Brain microvascular endothelial cell (primary cell): Measurements from ENCODE around the gene CERS6.
A peak's percentile ranks its signal among the peaks of the same experiment; 100 is the strongest.

ENCODE experiments used
- DNase-seq: peaks from one replicate; pipeline ENCODE4 v3.0.0-alpha.2; 2020
- H3K27ac ChIP-seq: fragments of 250-450 bp; sonication (Bioruptor Pico); 2 replicates; pipeline ENCODE4 v1.5.1; 2020; ENCODE audit warnings: mild to moderate bottlenecking, moderate library complexity
- H3K27me3 ChIP-seq: fragments of 250-450 bp; sonication (Bioruptor Pico); replicated peaks from 2 replicates; pipeline ENCODE4 v1.5.1; 2020; ENCODE audit warnings: mild to moderate bottlenecking
- H3K36me3 ChIP-seq: fragments of 250-450 bp; sonication (Bioruptor Pico); replicated peaks from 2 replicates; pipeline ENCODE4 v1.5.1; 2020; ENCODE audit warnings: mild to moderate bottlenecking
- H3K4me3 ChIP-seq: 2 replicates; pipeline ENCODE4 v1.5.1; 2011; ENCODE audit warnings: low read depth, mild to moderate bottlenecking, control low read depth, low read length, moderate library complexity
- in situ Hi-C: cut with HindIII; loops from 2 replicates; pipeline ENCODE4 v1.10.0; 2017; ENCODE audit warnings: low sequenced_read_pairs, low pct_ligation_motif_present
- TF ChIP-seq, protein P1 (sequence below): IDR thresholded peaks from 2 replicates; pipeline ENCODE4 v1.5.1; 2011; ENCODE audit warnings: low read depth, mild to moderate bottlenecking, moderate library complexity, low read length, control low read depth, inconsistent platforms; ENCODE audit errors: missing control alignments

CERS6 gene

DNA sequence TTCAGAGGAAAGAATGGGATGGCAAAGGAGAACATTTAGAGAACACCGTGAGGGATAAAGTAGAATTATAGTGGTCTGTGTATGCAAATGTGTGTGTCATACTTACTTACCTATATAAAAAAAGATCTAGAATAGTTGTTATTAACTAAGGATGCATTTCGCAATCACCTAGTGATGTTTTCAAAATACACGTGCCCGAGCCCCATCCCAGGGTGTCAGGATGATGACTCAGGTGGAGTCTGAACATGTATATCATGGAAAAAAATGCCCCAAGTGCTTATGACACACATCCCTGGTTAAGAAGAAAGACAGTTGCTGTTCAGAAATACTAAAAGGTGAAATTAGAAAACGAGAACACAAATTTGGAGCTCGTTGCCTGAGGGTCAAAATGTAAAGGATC lies 109.0 kb downstream of the CERS6 start:
- H3K36me3 ChIP-seq, result no peaks in the 10 kb centered on the region
- in situ Hi-C loops, result no loop called here
- TF ChIP-seq, protein P1, sequence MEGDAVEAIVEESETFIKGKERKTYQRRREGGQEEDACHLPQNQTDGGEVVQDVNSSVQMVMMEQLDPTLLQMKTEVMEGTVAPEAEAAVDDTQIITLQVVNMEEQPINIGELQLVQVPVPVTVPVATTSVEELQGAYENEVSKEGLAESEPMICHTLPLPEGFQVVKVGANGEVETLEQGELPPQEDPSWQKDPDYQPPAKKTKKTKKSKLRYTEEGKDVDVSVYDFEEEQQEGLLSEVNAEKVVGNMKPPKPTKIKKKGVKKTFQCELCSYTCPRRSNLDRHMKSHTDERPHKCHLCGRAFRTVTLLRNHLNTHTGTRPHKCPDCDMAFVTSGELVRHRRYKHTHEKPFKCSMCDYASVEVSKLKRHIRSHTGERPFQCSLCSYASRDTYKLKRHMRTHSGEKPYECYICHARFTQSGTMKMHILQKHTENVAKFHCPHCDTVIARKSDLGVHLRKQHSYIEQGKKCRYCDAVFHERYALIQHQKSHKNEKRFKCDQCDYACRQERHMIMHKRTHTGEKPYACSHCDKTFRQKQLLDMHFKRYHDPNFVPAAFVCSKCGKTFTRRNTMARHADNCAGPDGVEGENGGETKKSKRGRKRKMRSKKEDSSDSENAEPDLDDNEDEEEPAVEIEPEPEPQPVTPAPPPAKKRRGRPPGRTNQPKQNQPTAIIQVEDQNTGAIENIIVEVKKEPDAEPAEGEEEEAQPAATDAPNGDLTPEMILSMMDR, result no peak
- H3K27ac ChIP-seq, result no peak overlapping the region
- H3K4me3 ChIP-seq, result no peak overlapping the region
- H3K27me3 ChIP-seq, result no peaks in the 10 kb centered on the region
- DNase-seq, result peak; percentile 41

GRCh38 chr2:168565512-168565911 lies 109.4 kb downstream of the CERS6 start:
- Histone ChIP-seq H3K36me3 (no peaks in the 10 kb centered on the region), H3K27me3 (no peaks in the 10 kb centered on the region), H3K27ac (no peak overlapping the region), H3K4me3 (no peak overlapping the region)
- no peak for DNase-seq
- in situ Hi-C loops, result no loop called here
- TF ChIP-seq, protein P1, result no peak

DNA sequence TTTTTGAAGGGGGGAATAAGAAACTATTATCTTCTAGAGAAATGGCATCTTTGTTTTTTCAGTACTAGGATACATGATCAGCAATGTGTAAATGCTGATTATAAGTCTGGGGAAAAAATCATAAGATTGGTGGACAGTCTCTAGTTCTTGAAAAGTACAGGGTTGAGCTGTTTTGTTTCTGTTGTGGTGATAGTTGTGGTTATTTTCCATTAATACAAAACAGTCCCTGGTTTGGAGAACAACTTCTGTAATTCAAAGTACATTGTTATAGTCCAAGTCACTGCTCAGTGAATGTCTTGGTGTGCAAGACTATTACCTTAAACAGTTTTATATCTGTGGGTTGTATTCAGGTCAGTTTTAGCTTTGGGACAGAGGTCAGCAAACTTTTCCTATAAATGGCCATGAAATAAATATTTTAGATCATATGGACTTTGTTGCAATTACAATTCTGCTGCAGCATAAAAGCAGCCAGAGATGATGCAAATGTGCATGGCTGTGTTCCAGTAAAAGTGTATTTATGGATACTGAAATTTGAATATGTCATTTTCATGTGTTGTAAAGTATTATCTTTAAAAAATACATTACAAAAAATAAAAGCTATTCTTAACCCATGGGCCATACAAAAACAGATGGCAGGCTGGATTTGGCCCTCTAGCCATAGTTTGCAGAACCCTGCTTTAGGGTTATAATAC lies 111.0 kb downstream of the CERS6 start:
- no peak overlapping the region for H3K4me3 ChIP-seq
- no peaks in the 10 kb centered on the region for H3K36me3 ChIP-seq
- in situ Hi-C loops, result no loop called here
- DNase-seq, result no peak
- TF ChIP-seq, protein P1, result no peak
- H3K27ac ChIP-seq, result no peak overlapping the region
- no peaks in the 10 kb centered on the region for H3K27me3 ChIP-seq

DNA sequence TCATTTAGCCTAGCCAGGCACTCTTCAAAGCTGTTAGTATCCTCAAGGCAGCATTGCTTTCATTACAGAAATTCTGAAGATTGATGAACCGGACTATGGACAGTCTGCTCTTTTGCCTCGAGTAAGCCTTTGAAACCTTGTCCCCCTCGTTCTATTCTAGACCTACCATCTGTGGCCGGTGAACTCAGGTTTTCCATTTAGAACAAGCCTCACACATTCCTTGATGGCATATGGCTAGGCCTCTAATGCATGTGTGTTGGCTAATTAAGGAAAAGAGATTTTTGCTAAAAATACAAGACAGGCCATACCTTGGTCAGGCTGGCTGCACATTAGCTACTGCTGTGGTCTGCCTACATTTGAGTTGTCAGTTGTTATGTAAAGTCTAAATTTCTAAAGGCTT lies 111.8 kb downstream of the CERS6 start:
- TF ChIP-seq, protein P1, result no peak
- in situ Hi-C loops, result no loop called here

DNA sequence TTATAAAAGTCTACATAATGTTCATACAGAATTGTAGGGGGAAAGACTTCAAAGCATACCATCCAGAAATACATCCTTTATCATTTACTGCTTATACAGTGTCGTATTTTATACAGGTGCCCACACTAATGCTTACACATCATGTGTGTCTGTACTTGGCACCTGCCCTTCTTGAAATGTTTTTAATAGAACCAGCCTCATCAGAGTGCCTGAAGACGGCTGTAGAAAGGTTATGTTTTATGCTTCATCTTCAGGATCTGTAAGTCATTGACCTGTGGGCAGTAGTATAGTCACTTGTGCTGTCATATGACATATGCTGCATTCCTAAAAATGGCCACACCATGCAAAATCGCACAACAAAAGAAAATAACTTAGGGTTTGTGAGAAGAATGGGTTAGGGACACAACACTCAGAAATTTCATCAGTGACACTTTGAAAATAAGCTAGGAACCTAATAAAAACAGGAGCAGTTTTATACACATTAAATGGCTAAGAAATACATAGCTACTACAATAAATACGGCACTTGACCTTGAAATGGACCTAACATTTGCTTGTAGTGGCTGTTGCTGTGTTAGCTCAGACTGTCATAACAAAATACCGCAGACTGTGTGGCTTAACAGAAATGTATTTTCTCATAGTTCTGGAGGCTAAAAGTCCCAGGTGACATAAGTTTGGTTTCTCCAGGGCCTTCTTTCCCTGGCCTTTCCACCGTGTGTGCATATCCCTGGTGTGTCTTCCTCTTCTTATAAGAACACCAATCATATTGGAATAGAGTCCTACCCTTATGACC lies 112.6 kb downstream of the CERS6 start:
- in situ Hi-C loops, result no loop called here
- TF ChIP-seq, protein P1, result no peak
- Histone ChIP-seq H3K36me3 (no peaks in the 10 kb centered on the region), H3K27ac (no peak overlapping the region), H3K4me3 (no peak overlapping the region), H3K27me3 (no peaks in the 10 kb centered on the region)
- peak; percentile 64 for DNase-seq

More for the DNA sequence above, 111.8 kb downstream of the CERS6 start:
- H3K36me3 ChIP-seq, result no peaks in the 10 kb centered on the region
- H3K27me3 ChIP-seq, result no peaks in the 10 kb centered on the region
- DNase-seq, result no peak
- no peak overlapping the region for H3K4me3 ChIP-seq
- no peak overlapping the region for H3K27ac ChIP-seq

- DNase-seq, result no peak
- H3K27ac ChIP-seq, result no peak overlapping the region
- TF ChIP-seq, protein P1, result no peak
- H3K4me3 ChIP-seq, result no peak overlapping the region
- H3K36me3 ChIP-seq, result no peaks in the 10 kb centered on the region
- in situ Hi-C loops, result no loop called here
- H3K27me3 ChIP-seq, result no peaks in the 10 kb centered on the region
Observed at GRCh38 chr2:168571061-168571460, 115.0 kb downstream of the CERS6 start.
